Endothelial cell of umbilical vein (primary cell): ENCODE data around the gene MAML3.

Experiments
- POLR2AphosphoS5 ChIP-seq: IDR thresholded peaks from 2 replicates; pipeline ENCODE4 v1.6.1; 2012; ENCODE audit warnings: low read depth, mild to moderate bottlenecking, control low read depth, low read length, moderate library complexity; ENCODE audit not compliant: insufficient read depth
- TF ChIP-seq, protein P1 (sequence below), 2 donors: IDR thresholded peaks; 1 replicate in 1 of 2; 2 replicates in 1 of 2; pipeline ENCODE4 v1.5.1; 2011; ENCODE audit warnings: low read length in 2 of 2, mild to moderate bottlenecking in 2 of 2, moderate library complexity in 2 of 2, control low read depth in 1 of 2, inconsistent platforms in 1 of 2, low read depth in 1 of 2; ENCODE audit not compliant: insufficient read depth in 1 of 2; ENCODE audit errors: extremely low read depth in 1 of 2
- TF ChIP-seq, protein P2 (sequence below): IDR thresholded peaks from 2 replicates; pipeline ENCODE4 v1.6.1; 2011; ENCODE audit not compliant: insufficient read depth, insufficient read length

DNA sequence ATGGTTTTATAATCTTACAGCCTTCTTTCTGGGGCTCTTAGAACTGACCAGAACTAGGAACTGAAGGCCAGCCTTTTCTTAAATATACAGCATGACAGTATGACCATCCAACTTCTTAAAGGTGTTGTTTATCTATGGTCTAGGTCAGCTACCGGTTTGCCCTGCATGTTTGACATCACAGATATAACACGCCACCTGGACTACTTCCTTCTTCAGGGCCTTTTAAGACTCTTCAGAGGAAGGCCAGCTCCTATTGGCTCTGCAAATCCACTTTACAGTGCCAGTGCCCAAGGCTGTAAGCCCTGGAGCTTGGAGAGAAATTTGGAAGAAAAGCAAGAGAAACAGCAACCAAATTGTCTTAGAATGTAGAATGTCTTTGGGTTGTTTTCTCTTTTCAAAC is 302.9 kb downstream of the MAML3 start:
- TF ChIP-seq, protein P1, sequence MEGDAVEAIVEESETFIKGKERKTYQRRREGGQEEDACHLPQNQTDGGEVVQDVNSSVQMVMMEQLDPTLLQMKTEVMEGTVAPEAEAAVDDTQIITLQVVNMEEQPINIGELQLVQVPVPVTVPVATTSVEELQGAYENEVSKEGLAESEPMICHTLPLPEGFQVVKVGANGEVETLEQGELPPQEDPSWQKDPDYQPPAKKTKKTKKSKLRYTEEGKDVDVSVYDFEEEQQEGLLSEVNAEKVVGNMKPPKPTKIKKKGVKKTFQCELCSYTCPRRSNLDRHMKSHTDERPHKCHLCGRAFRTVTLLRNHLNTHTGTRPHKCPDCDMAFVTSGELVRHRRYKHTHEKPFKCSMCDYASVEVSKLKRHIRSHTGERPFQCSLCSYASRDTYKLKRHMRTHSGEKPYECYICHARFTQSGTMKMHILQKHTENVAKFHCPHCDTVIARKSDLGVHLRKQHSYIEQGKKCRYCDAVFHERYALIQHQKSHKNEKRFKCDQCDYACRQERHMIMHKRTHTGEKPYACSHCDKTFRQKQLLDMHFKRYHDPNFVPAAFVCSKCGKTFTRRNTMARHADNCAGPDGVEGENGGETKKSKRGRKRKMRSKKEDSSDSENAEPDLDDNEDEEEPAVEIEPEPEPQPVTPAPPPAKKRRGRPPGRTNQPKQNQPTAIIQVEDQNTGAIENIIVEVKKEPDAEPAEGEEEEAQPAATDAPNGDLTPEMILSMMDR (IDR thresholded peaks at IDR 0.05; ENCODE audit: extremely low read depth in 1 of 2, insufficient read depth in 1 of 2, low read depth in 1 of 2, low read length in 2 of 2) = no peak
- TF ChIP-seq, protein P2, sequence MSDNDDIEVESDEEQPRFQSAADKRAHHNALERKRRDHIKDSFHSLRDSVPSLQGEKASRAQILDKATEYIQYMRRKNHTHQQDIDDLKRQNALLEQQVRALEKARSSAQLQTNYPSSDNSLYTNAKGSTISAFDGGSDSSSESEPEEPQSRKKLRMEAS = no peak
- TF ChIP-seq POLR2AphosphoS5 = no peak
